ENCODE measurements around the gene SLC22A9. TPM values are rescaled to one million over a fixed set of nuclear protein-coding genes. Genes with fewer than 3 reads are reported as not detected.

The SLC22A9 gene
- total RNA-seq, 1 experiment from 2014 or later: not detected

- POLR2A ChIA-PET: no interaction called here
- ATAC-seq (no peak), DNase-seq (ENCODE audit: low read depth, low spot score) (no peak)
- Histone ChIP-seq H3K36me3 (ENCODE audit: control insufficient read depth, insufficient read depth, low read length) (no peaks in the 10 kb centered on the region), H3K4me1 (ENCODE audit: control insufficient read depth, insufficient read depth, low read length) (no peaks in the 10 kb centered on the region), H3K27me3 (ENCODE audit: control insufficient read depth, insufficient read depth, low read length) (no peaks in the 10 kb centered on the region; the same call in 1 of the 2 replicates), H3K4me3 (ENCODE audit: low read depth in 2 of 2, low read length in 2 of 2) (no peak overlapping the region), H3K9me3 (ENCODE audit: control insufficient read depth, insufficient read depth, low read depth, low read length) (no peaks in the 10 kb centered on the region), H3K27ac (ENCODE audit: low read length) (no peak overlapping the region)
- CTCF ChIA-PET: no interaction called here
- in situ Hi-C loops (cut with HindIII; ENCODE audit: low pct_unique_long_range_greater_than_20kb, low sequenced_read_pairs) (no loop called here), intact Hi-C loops (cut with micrococcal nuclease; ENCODE audit: unreplicated experiment) (no loop called here)
- no TSS peak for BruUV-seq (replicated peaks)
- no peak for TF ChIP-seq POLR2AphosphoS5 (IDR thresholded peaks at IDR 0.05; ENCODE audit: low read depth, low read length)
- no peak for TF ChIP-seq REST (IDR thresholded peaks at IDR 0.05; ENCODE audit: insufficient read depth in 1 of 2, low read depth in 2 of 2, low read length in 1 of 2)
- no peak for TF ChIP-seq SIN3A (IDR thresholded peaks at IDR 0.05; ENCODE audit: borderline replicate concordance, insufficient read depth, low read depth, low read length)
- no peak for TF ChIP-seq TCF7L2 (IDR thresholded peaks at IDR 0.05; ENCODE audit: low read depth, low read length)
- TF ChIP-seq CTCF (IDR thresholded peaks at IDR 0.05): no peak
These were observed 32.5 kb upstream of the SLC22A9 start for GRCh38 chr11:63337070-63337469.

- in situ Hi-C loops (cut with HindIII; ENCODE audit: low pct_unique_long_range_greater_than_20kb, low sequenced_read_pairs) (no loop called here), intact Hi-C loops (cut with micrococcal nuclease; ENCODE audit: unreplicated experiment) (no loop called here)
- no peaks in the 10 kb centered on the region for H3K9me3 ChIP-seq (ENCODE audit: control insufficient read depth, insufficient read depth, low read depth, low read length)
- BruUV-seq (replicated peaks): no TSS peak
- DNase-seq (ENCODE audit: low read depth, low spot score) (no peak), ATAC-seq (no peak)
- no peaks in the 10 kb centered on the region for H3K36me3 ChIP-seq (ENCODE audit: control insufficient read depth, insufficient read depth, low read length)
- H3K4me3 ChIP-seq (ENCODE audit: low read depth in 2 of 2, low read length in 2 of 2): no peak overlapping the region
- no peak overlapping the region for H3K27ac ChIP-seq (ENCODE audit: low read length)
- no peaks in the 10 kb centered on the region for H3K27me3 ChIP-seq (ENCODE audit: control insufficient read depth, insufficient read depth, low read length)
- CTCF ChIA-PET: interaction anchor here (0.6 kb wide), 1 partner anchor 591 kb away, joined by 4 read pairs; no protein-coding TSS in a partner anchor
- TF ChIP-seq SIN3A (IDR thresholded peaks at IDR 0.05; ENCODE audit: borderline replicate concordance, insufficient read depth, low read depth, low read length): no peak
- no peak for TF ChIP-seq CTCF (IDR thresholded peaks at IDR 0.05)
- no peak for TF ChIP-seq REST (IDR thresholded peaks at IDR 0.05; ENCODE audit: insufficient read depth in 1 of 2, low read depth in 2 of 2, low read length in 1 of 2)
- TF ChIP-seq POLR2AphosphoS5 (IDR thresholded peaks at IDR 0.05; ENCODE audit: low read depth, low read length): no peak
- no peak for TF ChIP-seq TCF7L2 (IDR thresholded peaks at IDR 0.05; ENCODE audit: low read depth, low read length)
- POLR2A ChIA-PET: no interaction called here
- H3K4me1 ChIP-seq (ENCODE audit: control insufficient read depth, insufficient read depth, low read length): no peaks in the 10 kb centered on the region
These were observed 26.5 kb upstream of the SLC22A9 start for GRCh38 chr11:63343130-63343529.
